HEK293T (cell line): ENCODE results near the gene RTN4IP1.

Source experiments
- CTCF ChIA-PET: fragments of 350-600 bp; formaldehyde crosslinking; extraction: SDS; loops from one replicate; lab custom pipeline; 2021; ENCODE audit warnings: antibody characterized with exemption, inconsistent platforms; lab: Yijun Ruan, JAX
- POLR2A ChIA-PET: fragments of 350-600 bp; formaldehyde crosslinking; extraction: SDS; loops from one replicate; lab custom pipeline; 2020; ENCODE audit warnings: antibody characterized with exemption, inconsistent platforms; lab: Yijun Ruan, JAX
- DNase-seq: peaks from one replicate; pipeline ENCODE4 v3.0.0; 2012; ENCODE audit warnings: mixed read lengths; ENCODE audit errors: extremely low spot score
- ARNT ChIP-seq: fragments of 450-650 bp; IDR thresholded peaks from 2 replicates; pipeline ENCODE4 v1.6.1; 2017; ENCODE audit warnings: mild to moderate bottlenecking
- BHLHE40 ChIP-seq: fragments of 450-650 bp; IDR thresholded peaks from 2 replicates; pipeline ENCODE4 v1.6.1; 2016; ENCODE audit warnings: mild to moderate bottlenecking, moderate library complexity, borderline replicate concordance
- CTBP1 ChIP-seq: fragments of 450-650 bp; IDR thresholded peaks from 2 replicates; pipeline ENCODE4 v1.6.1; 2016; ENCODE audit warnings: borderline replicate concordance
- ELF4 ChIP-seq: fragments of 450-650 bp; IDR thresholded peaks from 2 replicates; pipeline ENCODE4 v1.6.1; 2017; ENCODE audit warnings: antibody characterized with exemption
- FOXA1 ChIP-seq: fragments of 450-650 bp; IDR thresholded peaks from 2 replicates; pipeline ENCODE4 v1.6.1; 2016; ENCODE audit warnings: mild to moderate bottlenecking
- FOXK2 ChIP-seq: fragments of 450-650 bp; IDR thresholded peaks from 2 replicates; pipeline ENCODE4 v1.6.1; 2016; ENCODE audit warnings: mild to moderate bottlenecking
- FOXM1 ChIP-seq: fragments of 450-650 bp; IDR thresholded peaks from 2 replicates; pipeline ENCODE4 v1.6.1; 2017; ENCODE audit warnings: mild to moderate bottlenecking, borderline replicate concordance
- HDGF ChIP-seq: fragments of 450-650 bp; IDR thresholded peaks from 2 replicates; pipeline ENCODE4 v1.6.1; 2017; ENCODE audit warnings: antibody characterized with exemption, borderline replicate concordance
- L3MBTL2 ChIP-seq: fragments of 450-650 bp; conservative IDR thresholded peaks from 2 replicates; pipeline ENCODE4 v1.6.1; 2016; ENCODE audit warnings: mild to moderate bottlenecking
- LEF1 ChIP-seq: fragments of 450-650 bp; IDR thresholded peaks from 2 replicates; pipeline ENCODE4 v1.6.1; 2017; ENCODE audit warnings: mild to moderate bottlenecking, borderline replicate concordance
- NFRKB ChIP-seq: fragments of 450-650 bp; IDR thresholded peaks from 2 replicates; pipeline ENCODE4 v1.6.1; 2016; ENCODE audit warnings: mild to moderate bottlenecking, moderate library complexity
- SP1 ChIP-seq: fragments of 450-650 bp; IDR thresholded peaks from 2 replicates; pipeline ENCODE4 v1.6.1; 2017
- SUZ12 ChIP-seq: fragments of 450-650 bp; IDR thresholded peaks from 2 replicates; pipeline ENCODE4 v1.6.1; 2016; ENCODE audit warnings: mild to moderate bottlenecking
- TARDBP ChIP-seq: fragments of 450-650 bp; IDR thresholded peaks from 2 replicates; pipeline ENCODE4 v1.6.1; 2016
- ZNF384 ChIP-seq: fragments of 450-650 bp; IDR thresholded peaks from 2 replicates; pipeline ENCODE4 v1.6.1; 2016
- TF ChIP-seq, protein P1 (sequence below): fragments of 450-650 bp; IDR thresholded peaks from 2 replicates; pipeline ENCODE4 v1.6.1; 2016

RTN4IP1 gene

DNA sequence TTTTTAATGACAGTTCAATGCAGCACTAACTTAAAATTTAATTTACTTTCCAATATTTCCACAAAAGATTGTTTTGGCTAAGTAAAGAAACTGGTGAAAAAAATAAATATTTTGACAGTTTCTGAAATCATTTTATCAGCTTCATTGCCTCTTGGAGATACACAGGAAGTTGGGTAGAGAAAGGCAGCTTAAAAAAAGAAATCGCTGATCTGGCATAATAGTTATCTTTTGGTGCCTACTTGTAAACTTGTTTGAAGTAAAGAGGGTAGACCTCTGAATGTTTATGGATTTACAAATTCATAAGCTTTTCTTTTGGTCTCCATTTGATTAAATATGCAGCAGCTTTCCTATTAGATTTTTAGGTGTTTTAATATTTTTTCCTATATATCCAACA lies 103.4 kb downstream of the RTN4IP1 start:
- POLR2A ChIA-PET: no interaction called here
- no peak for DNase-seq
- CTCF ChIA-PET: interaction anchor here (0.7 kb wide), 2 partner anchors 51 to 1101 kb away, joined by 3 to 4 read pairs; no protein-coding TSS in a partner anchor
- TF ChIP-seq FOXM1 (no peak), CTBP1 (no peak), ZNF384 (no peak)

DNA sequence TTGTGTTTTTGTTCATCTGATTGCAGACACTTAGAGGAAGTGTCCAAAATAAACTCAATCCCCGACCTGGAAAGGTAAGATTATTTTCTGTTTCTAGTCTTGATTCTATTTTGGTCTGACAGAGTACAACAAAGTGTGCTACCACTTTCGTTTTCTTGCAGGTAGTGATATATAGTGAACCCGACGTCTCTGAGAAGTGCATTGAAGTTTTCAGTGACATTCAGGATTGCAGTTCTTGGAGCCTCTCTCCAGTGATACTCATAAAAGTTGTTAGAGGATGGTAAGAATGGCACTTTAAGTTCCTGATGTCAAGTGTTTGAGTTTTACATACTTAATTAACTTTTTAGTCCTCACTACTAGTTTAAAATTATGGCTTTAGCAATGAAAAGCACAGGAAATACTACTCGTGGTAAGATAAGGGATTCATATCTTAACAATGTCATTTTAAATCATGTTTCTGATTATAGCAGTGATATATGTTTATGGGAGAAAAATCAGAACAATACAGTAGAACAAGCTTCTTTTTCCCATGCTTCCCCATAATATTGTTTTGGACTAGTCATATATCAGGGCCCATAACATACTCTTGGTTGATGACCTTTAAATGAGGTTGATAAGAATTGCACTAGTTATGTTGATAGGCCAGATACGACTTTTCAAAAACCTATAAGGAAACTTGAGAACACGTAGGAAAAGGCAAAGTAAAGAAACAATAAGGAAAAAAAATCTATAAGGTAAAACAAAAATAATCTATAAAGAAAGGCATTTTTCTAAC lies 104.0 kb downstream of the RTN4IP1 start:
- no peak for DNase-seq
- TF ChIP-seq LEF1 (no peak), HDGF (no peak), TARDBP (no peak), ZNF384 (no peak), FOXA1 (no peak), L3MBTL2 (no peak), NFRKB (no peak), FOXM1 (no peak), BHLHE40 (no peak), ARNT (no peak), SUZ12 (no peak), ELF4 (no peak), FOXK2 (no peak), CTBP1 (no peak), SP1 (no peak)
- TF ChIP-seq, protein P1, sequence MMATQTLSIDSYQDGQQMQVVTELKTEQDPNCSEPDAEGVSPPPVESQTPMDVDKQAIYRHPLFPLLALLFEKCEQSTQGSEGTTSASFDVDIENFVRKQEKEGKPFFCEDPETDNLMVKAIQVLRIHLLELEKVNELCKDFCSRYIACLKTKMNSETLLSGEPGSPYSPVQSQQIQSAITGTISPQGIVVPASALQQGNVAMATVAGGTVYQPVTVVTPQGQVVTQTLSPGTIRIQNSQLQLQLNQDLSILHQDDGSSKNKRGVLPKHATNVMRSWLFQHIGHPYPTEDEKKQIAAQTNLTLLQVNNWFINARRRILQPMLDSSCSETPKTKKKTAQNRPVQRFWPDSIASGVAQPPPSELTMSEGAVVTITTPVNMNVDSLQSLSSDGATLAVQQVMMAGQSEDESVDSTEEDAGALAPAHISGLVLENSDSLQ: no peak; the same call in 1 of the 2 replicates
- ChIA-PET CTCF (interaction anchor here (0.5 to 0.7 kb wide), 3 partner anchors 50 to 1100 kb away, joined by 3 to 7 read pairs (median 4); no protein-coding TSS in a partner anchor), POLR2A (no interaction called here)

- ChIA-PET CTCF (no interaction called here), POLR2A (no interaction called here)
- no peak for DNase-seq
- TF ChIP-seq ELF4 (no peak), FOXM1 (no peak), HDGF (no peak), CTBP1 (no peak), BHLHE40 (no peak), ARNT (no peak), SP1 (no peak), SUZ12 (no peak), ZNF384 (no peak), LEF1 (no peak), NFRKB (no peak), TARDBP (no peak), L3MBTL2 (no peak), FOXA1 (no peak), FOXK2 (no peak)
- TF ChIP-seq, protein P1: no peak
These were observed 106.6 kb downstream of the RTN4IP1 start for GRCh38 chr6:106522562-106523250.
